ENCODE measurements around the gene SLC26A2. TPM values are rescaled to one million over a fixed set of nuclear protein-coding genes. Genes with fewer than 3 reads are reported as not detected.

SLC26A2 gene
- total and polyA plus RNA-seq, 2 of the 8 experiments (the other 6 are each of a cell fraction or from before 2014, with no cell fraction given): 3.7 to 11.4 TPM

DNA sequence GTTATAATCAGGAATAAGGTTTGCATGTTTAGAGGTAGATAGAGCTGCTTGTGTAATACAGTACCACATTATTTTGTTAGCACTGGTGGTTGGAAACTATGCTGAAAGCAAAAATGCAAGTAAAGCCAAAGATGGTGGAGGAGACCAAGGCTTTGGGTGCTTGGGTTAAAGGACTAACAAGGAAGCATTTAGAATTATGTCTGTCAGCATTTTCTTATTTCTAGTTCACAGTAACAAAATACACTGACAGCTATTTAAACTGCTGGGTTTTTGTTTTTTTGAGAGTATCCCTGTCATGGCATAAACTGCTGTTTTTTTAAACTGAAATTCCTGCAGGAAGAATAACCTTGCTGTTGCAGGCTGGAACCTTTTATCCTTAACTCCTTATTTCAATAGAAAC, 46.5 kb downstream of the SLC26A2 start (continued):
- TF ChIP-seq HDAC6 (IDR thresholded peaks at IDR 0.05; ENCODE audit: low read depth, low read length) (no peak), BACH1 (IDR thresholded peaks at IDR 0.05; ENCODE audit: low read length) (no peak), EZH2 (IDR thresholded peaks at IDR 0.05; ENCODE audit: low read depth, low read length, severe bottlenecking) (no peak), TEAD4 (IDR thresholded peaks at IDR 0.05; ENCODE audit: low read depth, low read length) (no peak)
